SK-N-MC (cell line): ENCODE data around the gene KCTD5.

Source experiments
- EZH2 ChIP-seq: fragments of 200-600 bp; sonication (generic); IDR thresholded peaks from one replicate; pipeline ENCODE4 v1.6.1; 2017; ENCODE audit warnings: antibody characterized with exemption
- FOXP2 ChIP-seq: optimal IDR thresholded peaks from 2 replicates; pipeline ENCODE3; 2011; ENCODE audit warnings: mild to moderate bottlenecking, moderate library complexity; ENCODE audit not compliant: insufficient read depth; ENCODE audit errors: extremely low read length, control extremely low read depth
- POLR2AphosphoS5 ChIP-seq: IDR thresholded peaks from 2 replicates; pipeline ENCODE4 v1.6.1; 2012; ENCODE audit warnings: mild to moderate bottlenecking, low read depth, low read length, borderline replicate concordance

- no peak for TF ChIP-seq EZH2
- TF ChIP-seq POLR2AphosphoS5, result no peak
- TF ChIP-seq FOXP2, result no peak
These were observed 15.2 kb downstream of the KCTD5 start for GRCh38 chr16:2697401-2697948.
